Activated naive CD4-positive, alpha-beta T cell (primary cell): ENCODE results near the gene ABHD15.
A peak's percentile ranks its signal among the peaks of the same experiment; 100 is the strongest.
"Not testable (repeated sequence)": the region's sequence is repeated elsewhere in the genome, so short reads cannot be mapped to it uniquely, and the experiment has no call there.

Source experiments
- DNase-seq, 4 experiments: peaks; one replicate each; lab custom pipeline; 2025; lab: John Stamatoyannopoulos, UW

ABHD15 gene

GRCh38 chr17:29571486-29571882 is 4.6 kb upstream of the ABHD15 start:
- DNase-seq = no peak

GRCh38 chr17:29570521-29570920 is 3.7 kb upstream of the ABHD15 start:
- no peak for DNase-seq

DNA sequence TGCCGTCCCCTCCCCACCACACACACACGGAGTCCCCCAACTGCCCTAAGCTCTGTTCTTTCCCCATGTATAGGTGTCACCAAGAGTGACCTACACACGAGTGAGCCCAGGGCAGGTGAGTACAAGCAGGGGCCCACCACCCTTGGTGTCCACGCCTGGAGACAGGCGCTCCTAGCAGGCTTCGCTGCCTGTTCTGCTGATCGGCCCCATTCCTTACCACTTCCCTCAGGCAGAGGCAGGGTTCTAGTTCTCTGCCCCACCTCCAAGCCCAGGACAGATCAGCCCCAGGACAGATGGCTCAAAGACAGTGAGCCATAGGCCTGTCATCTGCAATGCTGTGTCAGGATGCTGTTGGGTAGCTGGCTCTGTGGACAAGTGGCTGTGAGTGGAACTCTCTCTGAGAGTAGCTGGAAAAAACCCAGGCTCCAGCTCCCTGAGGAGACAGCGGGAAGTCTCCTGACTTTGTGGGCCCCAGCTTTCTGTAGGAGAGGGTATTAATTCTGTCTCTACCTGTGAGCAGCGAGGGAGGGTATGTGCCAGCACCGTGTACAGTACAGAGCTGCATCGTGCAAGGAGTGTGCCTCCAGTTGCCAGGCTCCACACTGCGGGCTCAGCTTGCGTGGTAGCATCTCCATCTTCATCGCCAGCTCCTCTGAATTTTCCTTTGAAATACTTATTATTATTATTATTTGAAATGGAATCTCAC is 2.6 kb upstream of the ABHD15 start:
- no peak for DNase-seq

DNA sequence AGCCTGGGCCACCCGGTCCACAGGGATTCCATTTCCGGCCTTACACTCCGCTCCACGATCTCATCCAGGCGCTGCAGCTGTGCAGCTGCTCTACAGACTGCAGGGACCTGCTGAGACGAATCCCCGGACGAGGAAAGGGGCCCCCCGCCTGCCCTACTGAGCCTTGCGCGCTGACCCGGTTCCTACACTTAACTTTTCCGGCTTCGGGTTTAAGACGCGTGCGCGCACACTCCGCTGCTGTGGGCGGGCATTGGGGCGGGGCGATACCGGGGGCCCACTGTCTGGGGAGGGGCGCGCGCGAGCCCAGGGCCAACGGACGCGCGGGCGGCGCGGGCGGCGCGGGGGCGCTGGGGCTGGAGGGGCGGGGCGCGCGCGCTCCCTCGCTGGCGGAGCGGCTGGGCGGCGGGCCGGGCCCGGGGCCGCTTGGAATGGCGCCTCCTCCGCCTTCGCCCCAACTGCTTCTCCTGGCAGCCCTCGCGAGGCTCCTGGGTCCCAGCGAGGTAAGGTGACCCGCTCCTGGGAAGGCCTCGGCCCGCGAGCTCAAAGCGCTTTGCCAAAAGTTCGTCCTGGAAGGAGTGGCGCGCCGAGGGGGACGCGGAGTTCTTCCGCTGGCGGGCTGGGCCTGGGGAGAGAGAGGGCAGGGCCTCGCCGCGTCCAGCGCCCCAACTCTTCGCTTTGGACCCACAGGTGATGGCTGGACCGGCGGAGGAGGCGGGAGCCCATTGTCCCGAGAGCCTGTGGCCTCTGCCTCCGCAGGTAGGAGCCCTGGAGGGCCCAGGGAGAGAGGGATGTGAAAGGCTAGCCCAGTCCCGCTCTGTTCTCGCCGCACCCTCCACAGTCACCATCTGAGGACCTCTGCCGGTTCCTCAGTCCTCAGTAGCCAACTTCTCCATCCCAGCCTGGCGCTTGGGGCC is 1.8 kb upstream of the ABHD15 start, which contains the start of gene TP53I13:
TP53I13 (plus strand) TSS at position 371 of the 914 bp plus-strand sequence; CDS start at position 429, 58 bp downstream.
- peak; percentile 49 to 91 (median 69) for DNase-seq

DNA sequence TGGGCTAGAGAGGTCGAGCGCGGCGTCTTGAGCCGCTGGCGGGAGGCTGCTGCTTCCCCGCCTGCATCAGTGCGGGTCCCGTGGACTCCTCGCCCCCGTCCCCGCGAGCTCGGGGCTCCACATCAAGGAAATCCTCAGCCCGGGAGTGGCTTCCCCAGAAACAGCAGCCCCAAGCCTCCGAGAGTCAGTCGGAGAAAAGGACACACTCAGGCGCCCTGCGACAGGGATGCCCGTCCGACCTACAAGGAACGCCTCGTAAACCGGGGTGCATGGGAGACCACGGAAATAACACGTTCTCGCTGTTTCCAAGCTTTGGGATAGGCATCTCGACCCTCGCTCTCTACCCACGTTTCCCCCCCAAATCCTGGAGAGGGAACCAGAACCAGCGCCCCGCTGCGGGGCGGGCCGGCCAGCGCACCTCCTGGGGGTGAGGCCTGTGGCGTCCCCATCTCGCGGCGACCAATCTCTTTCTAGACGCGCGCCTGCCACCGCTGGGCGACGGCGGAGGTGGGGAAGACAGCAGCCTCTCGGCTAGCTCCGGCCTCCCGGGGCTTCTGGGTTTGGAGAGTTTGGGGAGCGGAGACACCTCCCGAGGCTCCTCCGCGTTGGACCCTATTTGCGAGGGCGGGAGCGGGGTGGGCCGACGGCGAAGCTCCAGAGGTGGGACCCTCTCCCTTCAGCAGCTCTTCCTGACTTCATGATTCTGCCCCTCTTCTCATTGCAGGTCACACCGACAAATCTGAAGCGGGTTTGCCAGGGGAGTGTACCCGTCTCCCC is 905 bp upstream of the ABHD15 start:
- peak in 3 of 4 experiments; percentile 30 to 63 (median 55) for DNase-seq

GRCh38 chr17:29567304-29567553 is 392 bp upstream of the ABHD15 start:
- no peak for DNase-seq

DNA sequence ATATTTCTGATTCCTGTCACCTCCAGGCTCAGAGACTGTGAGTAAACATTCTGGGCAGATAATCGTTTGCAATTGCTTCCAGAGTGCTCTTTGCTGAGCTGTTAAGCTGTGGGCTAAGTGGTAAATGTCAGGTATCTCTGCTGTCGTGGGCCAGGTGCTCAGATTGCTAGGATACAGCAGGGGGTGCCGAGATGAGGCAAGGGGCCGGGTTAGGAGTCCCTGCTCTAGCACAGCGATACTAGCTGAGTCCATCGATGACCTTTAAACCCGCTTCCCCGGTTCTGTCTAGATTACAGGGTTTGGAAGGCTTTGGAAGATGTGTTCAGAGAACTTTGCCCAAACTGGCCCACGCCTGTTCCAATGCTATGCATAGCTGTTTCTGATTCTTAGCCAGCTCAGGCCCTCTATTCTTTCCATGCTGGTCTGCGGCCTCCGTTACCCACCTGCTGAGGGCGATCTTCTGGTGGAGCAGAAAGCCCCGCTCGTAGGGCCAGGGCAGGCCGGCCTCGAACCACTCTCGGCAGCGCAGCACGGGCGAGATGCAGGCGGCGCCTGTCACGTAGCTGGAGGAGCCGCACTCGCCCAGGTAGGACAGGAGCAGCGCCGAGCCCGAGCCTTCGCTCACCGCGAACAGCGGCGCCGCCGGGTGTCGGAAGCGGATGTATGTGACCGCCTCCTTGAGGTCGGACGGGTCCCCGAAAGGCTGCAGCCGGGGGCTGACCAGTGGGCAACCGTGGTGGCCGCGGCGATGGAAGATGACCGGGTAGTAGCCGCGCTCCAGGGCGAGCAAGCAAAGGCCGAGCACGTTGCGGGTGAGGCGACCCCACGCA is 979 bp downstream of the ABHD15 start:
- peak in 2 of 4 experiments; percentile 23 to 35 for DNase-seq

DNA sequence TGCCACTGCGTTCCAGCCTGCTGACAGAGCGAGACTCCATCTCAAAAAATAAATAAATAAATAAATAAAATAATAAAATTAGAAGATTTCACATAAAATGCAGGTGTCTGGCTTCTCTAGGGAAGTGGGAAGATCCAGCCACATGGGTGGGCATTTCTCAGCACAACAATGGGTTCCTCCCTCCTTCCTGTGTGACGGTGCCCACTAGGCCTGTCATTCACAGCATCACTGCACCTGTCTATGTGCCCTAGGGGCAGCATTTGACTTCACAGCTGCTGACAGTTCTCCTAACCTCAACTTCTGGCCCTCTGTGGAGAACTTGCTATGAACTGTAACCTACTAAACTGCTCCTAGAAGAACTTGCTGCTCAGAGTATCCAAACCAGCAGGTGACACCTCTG is 3.0 kb downstream of the ABHD15 start:
- no peak for DNase-seq

DNA sequence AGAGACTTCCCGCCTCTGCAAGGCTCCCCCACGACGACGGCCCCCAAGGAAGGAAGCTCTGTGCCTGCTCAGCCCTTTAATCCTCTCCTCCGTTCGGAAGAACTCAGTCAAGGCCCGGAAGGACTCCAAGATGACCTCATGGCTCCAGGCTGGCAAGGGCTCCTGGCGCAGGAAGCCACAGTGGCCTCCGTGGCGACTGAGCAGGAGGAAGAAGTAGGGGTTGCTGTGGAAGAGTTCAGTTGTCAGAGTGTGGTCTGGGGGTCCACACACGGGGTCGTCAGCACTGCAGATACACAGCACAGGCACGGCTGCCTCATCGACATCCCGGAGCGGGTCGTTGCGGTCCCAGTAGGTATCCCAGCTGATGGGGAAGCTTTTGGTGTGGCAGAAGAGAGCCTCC is 4.2 kb downstream of the ABHD15 start:
- DNase-seq = no peak

GRCh38 chr17:29561554-29562517 is 5.0 kb downstream of the ABHD15 start:
- DNase-seq = no peak

GRCh38 chr17:29560316-29560715 is 6.5 kb downstream of the ABHD15 start:
- DNase-seq = no peak

DNA sequence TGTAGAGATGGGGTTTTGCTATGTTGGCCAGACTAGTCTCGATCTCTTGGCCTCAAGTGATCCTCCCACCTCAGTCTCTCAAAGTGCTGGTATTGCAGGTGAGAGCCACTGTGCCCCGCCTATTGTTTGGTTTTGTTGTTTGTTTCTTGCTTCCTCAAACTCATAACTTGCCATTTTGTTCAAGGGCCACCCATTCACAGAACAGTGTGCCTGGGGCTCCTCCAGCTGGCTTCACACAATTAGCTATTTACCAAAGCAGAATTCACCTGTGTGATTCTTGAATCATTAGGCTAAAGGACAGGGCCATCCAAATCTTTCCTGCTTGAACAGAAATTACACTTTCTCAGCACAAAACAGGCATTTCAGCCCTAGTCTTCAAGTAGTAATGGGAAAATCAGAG is 7.2 kb downstream of the ABHD15 start:
- no peak for DNase-seq

DNA sequence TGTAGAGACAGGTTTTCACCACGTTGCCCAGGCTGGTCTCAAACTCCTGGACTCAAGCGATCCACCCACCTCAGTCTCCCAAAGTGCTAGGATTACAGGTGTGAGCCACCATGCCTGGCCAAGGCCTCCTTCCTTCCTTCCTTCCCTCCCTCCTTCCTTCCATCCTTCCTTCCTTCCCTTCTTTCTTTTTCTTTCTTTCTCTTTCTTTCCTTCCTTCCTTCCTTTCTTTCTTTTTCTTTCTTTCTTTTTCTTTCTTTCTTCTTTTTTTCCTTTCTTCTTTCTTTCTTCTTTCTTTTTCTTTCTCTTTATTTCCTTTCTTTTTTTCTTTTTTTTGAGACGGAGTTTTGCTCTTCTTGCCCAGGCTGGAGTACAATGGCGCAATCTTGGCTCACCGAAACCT is 8.7 kb downstream of the ABHD15 start:
- not testable (repeated sequence) for DNase-seq

- no peak for DNase-seq
These were observed 9.1 kb downstream of the ABHD15 start for GRCh38 chr17:29557739-29558116.

GRCh38 chr17:29557085-29557738 is 9.6 kb downstream of the ABHD15 start:
- no peak for DNase-seq

- no peak for DNase-seq
These were observed 11.0 kb downstream of the ABHD15 start for GRCh38 chr17:29555840-29556239.

DNA sequence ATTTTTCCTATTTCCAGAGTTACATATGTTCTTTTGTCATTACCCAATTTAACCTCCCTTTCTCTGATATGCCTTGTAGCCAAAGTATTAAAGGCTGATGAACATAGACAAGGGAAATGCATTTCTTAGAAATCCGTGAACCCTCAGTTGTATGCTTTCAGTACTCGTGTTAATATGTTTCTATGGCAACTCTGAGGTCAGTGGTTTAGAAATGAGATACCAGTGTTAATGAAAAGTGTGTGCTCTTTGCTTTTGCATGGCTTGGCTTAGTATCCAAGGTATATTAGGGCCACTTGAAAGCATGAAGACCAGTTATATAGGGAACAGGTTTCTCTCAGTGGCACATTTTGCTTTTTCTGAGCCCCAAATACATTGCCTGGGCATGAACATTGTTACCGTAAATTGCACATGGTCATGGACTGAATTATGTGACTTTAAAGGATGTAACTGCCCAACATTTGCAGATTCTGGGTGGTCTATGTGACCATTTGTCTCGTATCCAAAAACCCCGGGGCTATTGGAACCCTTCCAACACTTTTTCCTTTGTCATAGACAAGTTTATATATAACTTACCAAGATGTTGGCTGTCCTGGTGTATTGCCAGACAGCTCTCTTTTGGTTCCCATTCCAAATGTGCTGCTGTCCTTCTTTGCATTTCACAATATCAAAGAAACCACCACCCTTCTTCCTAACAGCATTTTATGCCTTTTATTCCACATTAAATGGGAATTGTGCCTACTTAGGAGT is 17.5 kb downstream of the ABHD15 start:
- no peak for DNase-seq

GRCh38 chr17:29546830-29547229 is 20.0 kb downstream of the ABHD15 start:
- no peak for DNase-seq

- DNase-seq = no peak
These were observed 20.8 kb downstream of the ABHD15 start for GRCh38 chr17:29546085-29546484.
